Glutamatergic neuron (in vitro differentiated cells): Measurements from ENCODE around the gene ZCCHC7. TPM values are rescaled to one million over a fixed set of nuclear protein-coding genes. Genes with fewer than 3 reads are reported as not detected.
A peak's percentile ranks its signal among the peaks of the same experiment; 100 is the strongest.
"Not testable (repeated sequence)": the region's sequence is repeated elsewhere in the genome, so short reads cannot be mapped to it uniquely, and the experiment has no call there.

Experiments
- DNase-seq: peaks from one replicate; pipeline ENCODE4 v3.0.0; 2022
- H3K27ac Mint-ChIP-seq: one replicate; pipeline ENCODE4 v1.8.0; 2020; ENCODE audit warnings: mild to moderate bottlenecking, mixed read lengths, inconsistent platforms; ENCODE audit not compliant: unreplicated experiment
- H3K27me3 Mint-ChIP-seq: one replicate; pipeline ENCODE4 v1.8.0; 2020; ENCODE audit warnings: mild to moderate bottlenecking, moderate library complexity, mixed read lengths, inconsistent platforms; ENCODE audit not compliant: unreplicated experiment
- H3K36me3 Mint-ChIP-seq: one replicate; pipeline ENCODE4 v1.8.0; 2020; ENCODE audit warnings: mild to moderate bottlenecking, mixed read lengths, inconsistent platforms; ENCODE audit not compliant: unreplicated experiment
- H3K4me1 Mint-ChIP-seq: one replicate; pipeline ENCODE4 v1.8.0; 2020; ENCODE audit warnings: mild to moderate bottlenecking, low read depth, mixed read lengths, inconsistent platforms; ENCODE audit not compliant: unreplicated experiment
- H3K4me3 Mint-ChIP-seq: one replicate; pipeline ENCODE4 v1.8.0; 2020; ENCODE audit warnings: mild to moderate bottlenecking, mixed read lengths, inconsistent platforms; ENCODE audit not compliant: unreplicated experiment
- H3K9me3 Mint-ChIP-seq: one replicate; pipeline ENCODE4 v1.8.0; 2020; ENCODE audit warnings: mild to moderate bottlenecking, moderate library complexity, mixed read lengths, inconsistent platforms; ENCODE audit not compliant: unreplicated experiment
- CTCF ChIP-seq: fragments of 200-600 bp; sonication (generic); IDR thresholded peaks from one replicate; pipeline ENCODE4 v1.5.0; 2021; ENCODE audit not compliant: partially characterized antibody, unreplicated experiment
- total RNA-seq: library from RNA; stranded (reverse); fragmentation: NEBNext Ultra II Directional; extraction: Animal tissue kit (Norgen Biotek cat#: 25700); gene quantifications from one replicate; pipeline ENCODE4 v1.2.1, GENCODE V29; 2021; ENCODE audit not compliant: unreplicated experiment

ZCCHC7 gene
- total RNA-seq, 1 donor from 2014 or later: 31.1 TPM

- H3K9me3 Mint-ChIP-seq: peaks cover 3% of the 10 kb centered on the region
- H3K27ac Mint-ChIP-seq: no peak overlapping the region
- peaks cover 7% of the 10 kb centered on the region for H3K36me3 Mint-ChIP-seq
- no peak overlapping the region for H3K4me3 Mint-ChIP-seq
- no peak for TF ChIP-seq CTCF
- peaks cover 10% of the 10 kb centered on the region for H3K27me3 Mint-ChIP-seq
- no peak for DNase-seq
- no peaks in the 10 kb centered on the region for H3K4me1 Mint-ChIP-seq
Observed at GRCh38 chr9:37083654-37084053, 36.7 kb upstream of the ZCCHC7 start.

GRCh38 chr9:37085233-37085632 lies 35.1 kb upstream of the ZCCHC7 start:
- Mint-ChIP-seq H3K27ac (no peak overlapping the region), H3K36me3 (peaks cover 7% of the 10 kb centered on the region), H3K4me3 (no peak overlapping the region), H3K27me3 (peaks cover 1% of the 10 kb centered on the region), H3K4me1 (no peaks in the 10 kb centered on the region), H3K9me3 (no peaks in the 10 kb centered on the region)
- DNase-seq: no peak
- TF ChIP-seq CTCF: no peak

GRCh38 chr9:37092714-37093295 lies 27.6 kb upstream of the ZCCHC7 start:
- not testable (repeated sequence) for H3K4me3 Mint-ChIP-seq, H3K4me1 Mint-ChIP-seq

DNA sequence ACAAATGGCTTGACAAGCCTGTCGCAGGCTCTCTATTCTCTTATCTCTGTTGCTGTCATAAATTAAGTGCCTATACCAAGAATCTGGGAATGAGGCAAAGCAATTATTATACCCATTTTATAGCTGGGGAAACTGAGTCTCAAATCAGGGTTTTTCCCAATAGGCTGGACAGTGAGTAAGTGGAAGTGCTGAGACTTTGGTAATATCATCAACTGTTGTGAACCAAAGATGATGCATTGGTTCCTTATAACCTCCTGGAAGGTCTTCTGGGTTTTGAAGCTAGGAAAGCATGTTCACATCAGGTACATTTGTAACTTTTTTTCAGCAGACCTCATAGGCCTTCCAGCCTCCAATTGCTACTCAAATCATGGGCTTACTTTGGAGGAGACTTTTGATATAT lies 25.6 kb upstream of the ZCCHC7 start:
- peaks cover 1% of the 10 kb centered on the region for H3K4me1 Mint-ChIP-seq
- no peak overlapping the region for H3K4me3 Mint-ChIP-seq
- DNase-seq: no peak
- no peaks in the 10 kb centered on the region for H3K27me3 Mint-ChIP-seq
- no peaks in the 10 kb centered on the region for H3K9me3 Mint-ChIP-seq
- TF ChIP-seq CTCF: no peak
- no peak overlapping the region for H3K27ac Mint-ChIP-seq
- no peaks in the 10 kb centered on the region for H3K36me3 Mint-ChIP-seq

More at GRCh38 chr9:37092714-37093295, 27.6 kb upstream of the ZCCHC7 start:
- peak overlapping the region; percentile 75 for H3K27ac Mint-ChIP-seq
- H3K36me3 Mint-ChIP-seq, H3K9me3 Mint-ChIP-seq, H3K27me3 Mint-ChIP-seq, DNase-seq: not testable (repeated sequence)

- Mint-ChIP-seq H3K4me1 (peaks cover 1% of the 10 kb centered on the region), H3K27me3 (no peaks in the 10 kb centered on the region), H3K36me3 (no peaks in the 10 kb centered on the region), H3K9me3 (no peaks in the 10 kb centered on the region), H3K4me3 (no peak overlapping the region), H3K27ac (no peak overlapping the region)
- TF ChIP-seq CTCF: no peak
- DNase-seq: no peak
Observed at GRCh38 chr9:37096628-37097027, 23.7 kb upstream of the ZCCHC7 start.
